Spleen (tissue), 7 donors: Measurements from ENCODE around the gene GPR89B.
"Not testable (repeated sequence)": the region's sequence is repeated elsewhere in the genome, so short reads cannot be mapped to it uniquely, and the experiment has no call there.

Source experiments
- CTCF ChIP-seq, 11 experiments: fragments of 200-600 bp in 7 of 11; fragments of 450-650 bp in 4 of 11; sonication (generic) in 4 of 11; IDR thresholded peaks in 8 of 11; conservative IDR thresholded peaks in 3 of 11; 1 replicate in 7 of 11; 2 replicates in 4 of 11; pipeline versions ENCODE4 v1.4.0 to v1.8.0; 2016 to 2021; ENCODE audit warnings: antibody characterized with exemption in 11 of 11, inconsistent platforms in 4 of 11, mild to moderate bottlenecking in 1 of 11
- POLR2A ChIP-seq, 3 donors: fragments of 450-650 bp; IDR thresholded peaks; one replicate each; pipeline ENCODE4 v1.5.1; 2017; ENCODE audit warnings: antibody characterized with exemption in 3 of 3, mild to moderate bottlenecking in 1 of 3
- POLR2AphosphoS5 ChIP-seq, 3 donors: sonication (generic); formaldehyde crosslinking; IDR thresholded peaks; one replicate each; pipeline ENCODE4 v1.5.1; 2017; ENCODE audit warnings: antibody characterized with exemption in 3 of 3
- donor health status: DM: no; HTN: no; CAD: no; lungs with moderate emphysema.
- donor health status: DM: no; HTN: no; CAD: no.
- donor health status: DM: no; HTN: no; CAD: no.

- not testable (repeated sequence) for TF ChIP-seq POLR2A (IDR thresholded peaks at IDR 0.05); CTCF (IDR thresholded peaks at IDR 0.05 in 8 of 11, conservative IDR thresholded peaks at IDR 0.05 in 3 of 11); POLR2AphosphoS5 (IDR thresholded peaks at IDR 0.05)
These were observed 59.7 kb downstream of the GPR89B start for GRCh38 chr1:147987893-147988292.
